ENCODE measurements around the gene FOXO3.
"Not testable (repeated sequence)": the region's sequence is repeated elsewhere in the genome, so short reads cannot be mapped to it uniquely, and the experiment has no call there.

DNA sequence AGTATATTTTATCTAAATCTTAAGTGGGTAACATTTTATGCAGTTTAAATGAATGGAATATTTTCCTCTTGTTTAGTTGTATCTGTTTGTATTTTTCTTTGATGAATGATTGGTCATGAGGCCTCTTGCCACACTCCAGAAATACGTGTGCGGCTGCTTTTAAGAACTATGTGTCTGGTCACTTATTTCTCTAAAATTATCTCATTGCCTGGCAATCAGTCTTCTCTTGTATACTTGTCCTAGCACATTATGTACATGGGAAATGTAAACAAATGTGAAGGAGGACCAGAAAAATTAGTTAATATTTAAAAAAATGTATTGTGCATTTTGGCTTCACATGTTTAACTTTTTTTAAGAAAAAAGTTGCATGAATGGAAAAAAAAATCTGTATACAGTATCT is 123.3 kb downstream of the FOXO3 start:
- TF ChIP-seq, protein P1, sequence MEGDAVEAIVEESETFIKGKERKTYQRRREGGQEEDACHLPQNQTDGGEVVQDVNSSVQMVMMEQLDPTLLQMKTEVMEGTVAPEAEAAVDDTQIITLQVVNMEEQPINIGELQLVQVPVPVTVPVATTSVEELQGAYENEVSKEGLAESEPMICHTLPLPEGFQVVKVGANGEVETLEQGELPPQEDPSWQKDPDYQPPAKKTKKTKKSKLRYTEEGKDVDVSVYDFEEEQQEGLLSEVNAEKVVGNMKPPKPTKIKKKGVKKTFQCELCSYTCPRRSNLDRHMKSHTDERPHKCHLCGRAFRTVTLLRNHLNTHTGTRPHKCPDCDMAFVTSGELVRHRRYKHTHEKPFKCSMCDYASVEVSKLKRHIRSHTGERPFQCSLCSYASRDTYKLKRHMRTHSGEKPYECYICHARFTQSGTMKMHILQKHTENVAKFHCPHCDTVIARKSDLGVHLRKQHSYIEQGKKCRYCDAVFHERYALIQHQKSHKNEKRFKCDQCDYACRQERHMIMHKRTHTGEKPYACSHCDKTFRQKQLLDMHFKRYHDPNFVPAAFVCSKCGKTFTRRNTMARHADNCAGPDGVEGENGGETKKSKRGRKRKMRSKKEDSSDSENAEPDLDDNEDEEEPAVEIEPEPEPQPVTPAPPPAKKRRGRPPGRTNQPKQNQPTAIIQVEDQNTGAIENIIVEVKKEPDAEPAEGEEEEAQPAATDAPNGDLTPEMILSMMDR (IDR thresholded peaks at IDR 0.05; ENCODE audit: insufficient read depth, low read depth, low read length): not testable (repeated sequence)
- not testable (repeated sequence) for TF ChIP-seq EZH2 (IDR thresholded peaks at IDR 0.05; ENCODE audit: insufficient read depth, low read length)
